Muscle of leg (tissue), 11 donors: ENCODE data around the gene NUP155. TPM values are rescaled to one million over a fixed set of nuclear protein-coding genes. Genes with fewer than 3 reads are reported as not detected.
"Not testable (repeated sequence)": the region's sequence is repeated elsewhere in the genome, so short reads cannot be mapped to it uniquely, and the experiment has no call there.

ENCODE experiments used
- DNase-seq: peaks from one replicate; pipeline ENCODE4 v3.0.0; 2013
- H3K27ac ChIP-seq: one replicate; pipeline ENCODE4 v1.5.1; 2013; ENCODE audit warnings: mild to moderate bottlenecking, low read length, control low read depth
- H3K27me3 ChIP-seq: one replicate; pipeline ENCODE4 v1.6.1; 2013; ENCODE audit warnings: low read length; ENCODE audit not compliant: control insufficient read depth, insufficient read depth
- H3K36me3 ChIP-seq: one replicate; pipeline ENCODE4 v1.6.1; 2013; ENCODE audit warnings: low read length; ENCODE audit not compliant: control insufficient read depth, insufficient read depth
- H3K4me1 ChIP-seq: one replicate; pipeline ENCODE4 v1.6.1; 2013; ENCODE audit warnings: low read length; ENCODE audit not compliant: control insufficient read depth, insufficient read depth
- H3K4me3 ChIP-seq: one replicate; pipeline ENCODE4 v1.5.1; 2013; ENCODE audit warnings: low read length, control low read depth
- H3K9me3 ChIP-seq: replicated peaks from 2 replicates; pipeline ENCODE4 v1.6.1; 2013; ENCODE audit warnings: low read depth, low read length; ENCODE audit not compliant: control insufficient read depth
- WGBS: methylation state at CpG from one replicate; pipeline ENCODE4 v1.1.5; 2013; ENCODE audit warnings: missing lambda C conversion rate; ENCODE audit not compliant: insufficient coverage; 5-methylcytosine and 5-hydroxymethylcytosine counted together
- polyA plus RNA-seq, 8 donors: library from polyadenylated mRNA; unstranded; fragments of 120-200 nt; gene quantifications; one replicate each; pipeline versions ENCODE4 v1.2.1 to v1.2.3, GENCODE V29; 2013; ENCODE audit warnings: inconsistent platforms in 1 of 8, low replicate concordance in 1 of 8; ENCODE audit not compliant: insufficient read length in 8 of 8, insufficient read depth in 1 of 8
- total RNA-seq: library from RNA; stranded (reverse); fragments of 120-200 nt; gene quantifications from one replicate; pipeline ENCODE4 v1.2.4, GENCODE V29; 2013

NUP155 gene
- total and polyA plus RNA-seq, 9 donors, result 12.4 to 24.4 (median 16.5) TPM

GRCh38 chr5:37375091-37375490 is 4.2 kb upstream of the NUP155 start:
- Histone ChIP-seq H3K4me3 (no peak overlapping the region), H3K9me3 (no peaks in the 10 kb centered on the region), H3K4me1 (peaks cover 1% of the 10 kb centered on the region), H3K27ac (no peak overlapping the region), H3K36me3 (no peaks in the 10 kb centered on the region), H3K27me3 (no peaks in the 10 kb centered on the region)
- WGBS, result 100% methylated on average over 2 of the region's 3 CpGs
- no peak for DNase-seq

- 0% methylated on average over 6 of the region's 7 CpGs for WGBS
- no peak for DNase-seq
- H3K4me3 ChIP-seq, result peak overlapping the region; percentile 70
- H3K4me1 ChIP-seq, result peaks cover 7% of the 10 kb centered on the region
- H3K27ac ChIP-seq, result peak overlapping the region; percentile 83
- H3K27me3 ChIP-seq, result no peaks in the 10 kb centered on the region
- no peaks in the 10 kb centered on the region for H3K9me3 ChIP-seq
- peaks cover 5% of the 10 kb centered on the region for H3K36me3 ChIP-seq
Measured at GRCh38 chr5:37370550-37370863, 399 bp downstream of the NUP155 start.

GRCh38 chr5:37355161-37355560 is 15.7 kb downstream of the NUP155 start:
- Histone ChIP-seq H3K27me3 (no peaks in the 10 kb centered on the region), H3K36me3 (peaks cover 53% of the 10 kb centered on the region), H3K9me3 (no peaks in the 10 kb centered on the region), H3K4me3 (no peak overlapping the region), H3K4me1 (no peaks in the 10 kb centered on the region), H3K27ac (no peak overlapping the region)
- no peak for DNase-seq
- WGBS, result 100% methylated on average over 3 of the region's 6 CpGs

- H3K27me3 ChIP-seq, H3K27ac ChIP-seq, H3K9me3 ChIP-seq, DNase-seq, H3K4me3 ChIP-seq, H3K4me1 ChIP-seq: not testable (repeated sequence)
- peaks cover 58% of the 10 kb centered on the region for H3K36me3 ChIP-seq
- WGBS, result 98% methylated on average over 12 of the region's 18 CpGs
Measured at GRCh38 chr5:37342741-37343140, 28.2 kb downstream of the NUP155 start.

GRCh38 chr5:37334754-37335153 is 36.2 kb downstream of the NUP155 start:
- H3K36me3 ChIP-seq, result peaks cover 48% of the 10 kb centered on the region
- H3K27ac ChIP-seq, H3K27me3 ChIP-seq, DNase-seq, H3K4me1 ChIP-seq, H3K9me3 ChIP-seq, H3K4me3 ChIP-seq: not testable (repeated sequence)
- 93% methylated on average over 8 of the region's 12 CpGs for WGBS

- Histone ChIP-seq H3K4me1 (no peaks in the 10 kb centered on the region), H3K27me3 (no peaks in the 10 kb centered on the region), H3K4me3 (no peak overlapping the region), H3K9me3 (no peaks in the 10 kb centered on the region), H3K27ac (no peak overlapping the region), H3K36me3 (peaks cover 49% of the 10 kb centered on the region)
- no peak for DNase-seq
Measured at GRCh38 chr5:37326536-37326935, 44.4 kb downstream of the NUP155 start.

- no peaks in the 10 kb centered on the region for H3K27me3 ChIP-seq
- H3K36me3 ChIP-seq, result peaks cover 51% of the 10 kb centered on the region
- no peak overlapping the region for H3K4me3 ChIP-seq
- H3K4me1 ChIP-seq, result no peaks in the 10 kb centered on the region
- no peak overlapping the region for H3K27ac ChIP-seq
- no peaks in the 10 kb centered on the region for H3K9me3 ChIP-seq
- DNase-seq, result no peak
- WGBS, result no CpG with 5 or more reads among the region's 1 CpG
Measured at GRCh38 chr5:37323607-37324006, 47.3 kb downstream of the NUP155 start.

- DNase-seq, result no peak
- Histone ChIP-seq H3K27ac (no peak overlapping the region), H3K9me3 (no peaks in the 10 kb centered on the region), H3K4me1 (no peaks in the 10 kb centered on the region), H3K36me3 (peaks cover 46% of the 10 kb centered on the region), H3K27me3 (no peaks in the 10 kb centered on the region), H3K4me3 (no peak overlapping the region)
- 83% methylated on average over 1 of the region's 3 CpGs for WGBS
Measured at GRCh38 chr5:37319037-37319782, 51.7 kb downstream of the NUP155 start.

GRCh38 chr5:37316027-37316426 is 54.9 kb downstream of the NUP155 start:
- Histone ChIP-seq H3K27ac (no peak overlapping the region), H3K4me1 (no peaks in the 10 kb centered on the region), H3K27me3 (no peaks in the 10 kb centered on the region), H3K9me3 (no peaks in the 10 kb centered on the region), H3K36me3 (peaks cover 40% of the 10 kb centered on the region), H3K4me3 (no peak overlapping the region)
- no peak for DNase-seq
- no CpG with 5 or more reads among the region's 4 CpGs for WGBS

GRCh38 chr5:37310360-37310759 is 60.5 kb downstream of the NUP155 start:
- no peaks in the 10 kb centered on the region for H3K27me3 ChIP-seq
- peaks cover 44% of the 10 kb centered on the region for H3K36me3 ChIP-seq
- no peak overlapping the region for H3K27ac ChIP-seq
- H3K9me3 ChIP-seq, result no peaks in the 10 kb centered on the region
- DNase-seq, result no peak
- no CpG with 5 or more reads among the region's 1 CpG for WGBS
- H3K4me1 ChIP-seq, result no peaks in the 10 kb centered on the region
- H3K4me3 ChIP-seq, result no peak overlapping the region

- no CpG with 5 or more reads among the region's 4 CpGs for WGBS
- Histone ChIP-seq H3K36me3 (peaks cover 45% of the 10 kb centered on the region), H3K4me1 (no peaks in the 10 kb centered on the region), H3K4me3 (no peak overlapping the region), H3K9me3 (no peaks in the 10 kb centered on the region), H3K27me3 (no peaks in the 10 kb centered on the region), H3K27ac (no peak overlapping the region)
- DNase-seq, result no peak
Measured at GRCh38 chr5:37308793-37309192, 62.1 kb downstream of the NUP155 start.
